ENCODE results near the gene LKAAEAR1. TPM values are rescaled to one million over a fixed set of nuclear protein-coding genes. Genes with fewer than 3 reads are reported as not detected.

The LKAAEAR1 gene
- total and polyA plus RNA-seq, 2 experiments from 2014 or later = 1.2 TPM; not detected in 1

DNA sequence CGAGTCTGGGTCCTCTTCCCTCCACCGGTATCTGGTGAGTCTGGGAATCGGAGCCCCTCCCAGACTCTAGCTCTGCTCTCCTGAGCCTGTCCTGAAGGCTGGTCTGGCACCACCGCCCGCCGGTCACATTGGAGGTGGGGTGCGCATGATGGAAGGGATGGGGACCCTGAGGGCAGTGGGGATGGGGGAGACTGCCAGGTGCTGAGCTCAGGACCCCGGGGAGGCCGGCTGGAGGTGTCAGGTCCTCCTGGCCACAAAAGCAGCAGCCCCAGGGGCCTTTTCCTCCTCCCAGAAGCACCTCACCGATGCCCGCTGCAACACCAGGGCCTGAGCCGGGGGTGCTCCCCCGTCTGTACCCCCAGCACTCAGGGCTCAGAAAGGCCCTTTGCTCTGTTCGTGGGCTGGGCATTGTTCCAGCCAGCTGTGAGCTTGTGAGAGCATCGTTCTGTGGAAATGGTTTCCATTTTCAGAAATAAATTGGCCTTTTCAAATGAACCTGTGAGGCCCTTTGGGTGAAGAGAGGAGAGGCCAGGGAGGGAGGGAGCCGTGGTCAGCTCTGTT, 25.7 kb upstream of the LKAAEAR1 start:
- TF ChIP-seq EZH2 (IDR thresholded peaks at IDR 0.05; ENCODE audit: borderline replicate concordance) (no peak), EZH2phosphoT487 (IDR thresholded peaks at IDR 0.05; ENCODE audit: low read depth, severe bottlenecking, unreplicated experiment) (no peak)
- TF ChIP-seq, protein P1, sequence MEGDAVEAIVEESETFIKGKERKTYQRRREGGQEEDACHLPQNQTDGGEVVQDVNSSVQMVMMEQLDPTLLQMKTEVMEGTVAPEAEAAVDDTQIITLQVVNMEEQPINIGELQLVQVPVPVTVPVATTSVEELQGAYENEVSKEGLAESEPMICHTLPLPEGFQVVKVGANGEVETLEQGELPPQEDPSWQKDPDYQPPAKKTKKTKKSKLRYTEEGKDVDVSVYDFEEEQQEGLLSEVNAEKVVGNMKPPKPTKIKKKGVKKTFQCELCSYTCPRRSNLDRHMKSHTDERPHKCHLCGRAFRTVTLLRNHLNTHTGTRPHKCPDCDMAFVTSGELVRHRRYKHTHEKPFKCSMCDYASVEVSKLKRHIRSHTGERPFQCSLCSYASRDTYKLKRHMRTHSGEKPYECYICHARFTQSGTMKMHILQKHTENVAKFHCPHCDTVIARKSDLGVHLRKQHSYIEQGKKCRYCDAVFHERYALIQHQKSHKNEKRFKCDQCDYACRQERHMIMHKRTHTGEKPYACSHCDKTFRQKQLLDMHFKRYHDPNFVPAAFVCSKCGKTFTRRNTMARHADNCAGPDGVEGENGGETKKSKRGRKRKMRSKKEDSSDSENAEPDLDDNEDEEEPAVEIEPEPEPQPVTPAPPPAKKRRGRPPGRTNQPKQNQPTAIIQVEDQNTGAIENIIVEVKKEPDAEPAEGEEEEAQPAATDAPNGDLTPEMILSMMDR (IDR thresholded peaks at IDR 0.05; ENCODE audit: poor library complexity) = no peak
- no peaks in the 10 kb centered on the region for H4K20me1 ChIP-seq (ENCODE audit: insufficient read depth, poor library complexity, severe bottlenecking)
- DNase-seq (ENCODE audit: low spot score) = no peak

DNA sequence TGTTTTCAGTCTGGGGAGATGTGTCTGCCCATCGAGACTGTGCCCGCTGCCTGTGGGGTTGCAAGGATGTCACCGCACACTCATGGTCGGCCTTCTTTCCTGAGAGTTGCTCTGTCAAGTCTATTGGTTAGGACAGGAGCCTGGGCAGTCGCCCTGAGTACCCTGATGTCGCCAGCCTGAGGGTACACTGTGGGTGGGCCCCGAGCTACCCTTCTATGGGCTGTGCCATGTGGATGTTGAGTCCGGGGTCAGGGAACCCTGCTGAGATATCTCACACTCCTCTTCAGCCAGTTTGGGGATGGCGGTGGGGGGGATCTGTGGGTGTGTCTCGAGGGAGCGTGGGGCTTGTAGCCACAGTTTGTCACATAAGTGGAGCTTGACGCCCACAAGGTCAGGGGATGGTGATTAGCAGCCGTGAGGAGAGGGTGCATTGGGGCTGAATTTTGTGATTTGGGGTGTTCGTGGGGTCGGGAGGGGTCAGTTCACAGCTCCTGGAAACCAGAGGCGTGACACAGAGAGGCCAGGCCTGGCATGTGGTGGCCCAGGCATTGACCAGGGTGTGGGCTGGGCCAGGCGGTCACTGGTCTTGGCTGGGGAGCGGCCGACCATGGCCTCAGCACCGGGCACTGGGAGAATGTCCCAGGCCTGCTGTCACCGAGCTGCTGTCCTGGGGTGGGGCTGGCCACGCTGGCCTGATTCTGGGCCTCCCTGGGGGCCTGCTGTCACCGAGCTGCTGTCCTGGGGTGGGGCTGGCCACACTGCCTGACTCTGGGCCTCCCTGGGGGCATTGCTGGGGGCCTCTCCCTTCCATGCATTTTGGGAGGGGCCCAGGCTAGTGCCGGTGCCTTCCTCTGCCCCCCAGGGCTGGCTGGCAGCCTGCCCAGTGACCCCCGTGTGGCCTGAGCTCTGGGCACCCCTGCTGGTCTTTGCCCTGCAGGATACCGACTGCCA, 24.8 kb upstream of the LKAAEAR1 start:
- Histone ChIP-seq H3K4me3 (no peak overlapping the region), H3K27me3 (no peaks in the 10 kb centered on the region), H4K20me1 (ENCODE audit: insufficient read depth, poor library complexity, severe bottlenecking) (no peaks in the 10 kb centered on the region), H3K9me2 (replicated peaks; ENCODE audit: insufficient read depth) (no peaks in the 10 kb centered on the region), H3K79me2 (no peaks in the 10 kb centered on the region), H3K9me3 (ENCODE audit: low read depth) (no peaks in the 10 kb centered on the region), H3K4me1 (ENCODE audit: insufficient read depth) (no peaks in the 10 kb centered on the region), H3K27ac (no peak overlapping the region), H2AFZ (no peak overlapping the region), H3K36me3 (replicated peaks; ENCODE audit: insufficient read depth, low read depth) (no peaks in the 10 kb centered on the region), H3K4me2 (no peak overlapping the region)
- WGBS (ENCODE audit: low lambda C conversion rate, missing lambda C conversion rate) = 83% methylated on average over 25 of the region's 26 CpGs
- DNase-seq (ENCODE audit: low spot score) = no peak
- TF ChIP-seq EZH2phosphoT487 (IDR thresholded peaks at IDR 0.05; ENCODE audit: low read depth, severe bottlenecking, unreplicated experiment) (no peak), EZH2 (IDR thresholded peaks at IDR 0.05; ENCODE audit: borderline replicate concordance) (no peak)
- TF ChIP-seq, protein P1 (IDR thresholded peaks at IDR 0.05; ENCODE audit: poor library complexity) = no peak

More for the DNA sequence above, 25.7 kb upstream of the LKAAEAR1 start:
- 77% methylated on average over 16 of the region's 16 CpGs for WGBS (ENCODE audit: low lambda C conversion rate, missing lambda C conversion rate)
- Histone ChIP-seq H2AFZ (no peak overlapping the region), H3K27me3 (no peaks in the 10 kb centered on the region), H3K79me2 (no peaks in the 10 kb centered on the region), H3K4me2 (no peak overlapping the region), H3K4me1 (ENCODE audit: insufficient read depth) (no peaks in the 10 kb centered on the region), H3K9me3 (ENCODE audit: low read depth) (no peaks in the 10 kb centered on the region), H3K27ac (no peak overlapping the region), H3K36me3 (replicated peaks; ENCODE audit: insufficient read depth, low read depth) (no peaks in the 10 kb centered on the region), H3K9me2 (replicated peaks; ENCODE audit: insufficient read depth) (no peaks in the 10 kb centered on the region), H3K4me3 (no peak overlapping the region)

DNA sequence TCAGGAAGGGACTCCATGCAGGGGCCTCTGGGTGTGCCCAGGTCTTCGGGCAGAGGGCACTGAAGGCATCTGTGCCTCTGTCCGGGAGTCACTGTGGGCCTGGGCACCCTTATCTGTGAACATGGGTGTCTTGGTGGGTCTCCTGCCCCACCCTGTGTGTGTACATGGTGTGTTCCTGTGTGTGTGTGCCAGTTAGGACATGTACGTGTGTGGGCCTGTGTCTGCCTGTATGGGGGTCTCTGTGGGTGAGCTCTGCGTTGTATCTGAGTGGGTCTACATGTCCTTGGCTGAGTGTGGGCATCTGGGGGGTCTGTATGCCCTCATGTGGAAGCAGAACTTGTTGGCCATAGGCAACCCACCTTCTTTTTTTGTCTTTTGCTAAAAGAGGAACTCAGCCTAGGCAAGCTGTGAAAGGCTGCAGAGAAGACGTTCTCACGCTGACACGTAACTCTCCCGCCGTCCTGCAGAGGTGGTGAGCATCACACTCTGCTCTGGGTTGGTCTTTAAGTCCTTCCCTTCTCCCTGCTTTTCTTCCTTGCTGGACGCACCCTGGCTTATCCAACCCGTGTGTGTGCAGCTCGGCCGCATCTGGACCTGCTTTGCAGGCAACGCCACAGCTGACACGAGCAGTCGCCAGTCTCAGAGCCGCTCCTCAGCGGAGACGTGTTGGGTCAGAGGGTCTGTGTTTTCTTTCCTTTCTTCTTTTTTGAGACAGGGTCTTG, 23.7 kb upstream of the LKAAEAR1 start:
- Histone ChIP-seq H4K20me1 (ENCODE audit: insufficient read depth, poor library complexity, severe bottlenecking) (no peaks in the 10 kb centered on the region), H3K4me3 (no peak overlapping the region), H3K9me3 (ENCODE audit: low read depth) (no peaks in the 10 kb centered on the region), H3K4me1 (ENCODE audit: insufficient read depth) (no peaks in the 10 kb centered on the region), H3K27me3 (peaks cover 8% of the 10 kb centered on the region), H3K36me3 (replicated peaks; ENCODE audit: insufficient read depth, low read depth) (no peaks in the 10 kb centered on the region), H3K79me2 (no peaks in the 10 kb centered on the region), H3K27ac (no peak overlapping the region), H3K9me2 (replicated peaks; ENCODE audit: insufficient read depth) (no peaks in the 10 kb centered on the region), H3K4me2 (no peak overlapping the region), H2AFZ (no peak overlapping the region)
- no peak for DNase-seq (ENCODE audit: low spot score)
- TF ChIP-seq EZH2phosphoT487 (IDR thresholded peaks at IDR 0.05; ENCODE audit: low read depth, severe bottlenecking, unreplicated experiment) (no peak), EZH2 (IDR thresholded peaks at IDR 0.05; ENCODE audit: borderline replicate concordance) (no peak)
- TF ChIP-seq, protein P1 (IDR thresholded peaks at IDR 0.05; ENCODE audit: poor library complexity) = no peak
- 85% methylated on average over 19 of the region's 19 CpGs for WGBS (ENCODE audit: low lambda C conversion rate, missing lambda C conversion rate)

Measured in hepatocyte (in vitro differentiated cells).